Hematopoietic multipotent progenitor cell treated with erythropoietin and hydrocortisone succinate and interleukin-3 and kit ligand, for 17 days (in vitro differentiated cells): ENCODE measurements around the gene PRR36.

ENCODE experiments used
- DNase-seq: peaks from one replicate; pipeline ENCODE4 v3.0.0-alpha.2; 2015; ENCODE audit warnings: low spot score

PRR36 gene

DNA sequence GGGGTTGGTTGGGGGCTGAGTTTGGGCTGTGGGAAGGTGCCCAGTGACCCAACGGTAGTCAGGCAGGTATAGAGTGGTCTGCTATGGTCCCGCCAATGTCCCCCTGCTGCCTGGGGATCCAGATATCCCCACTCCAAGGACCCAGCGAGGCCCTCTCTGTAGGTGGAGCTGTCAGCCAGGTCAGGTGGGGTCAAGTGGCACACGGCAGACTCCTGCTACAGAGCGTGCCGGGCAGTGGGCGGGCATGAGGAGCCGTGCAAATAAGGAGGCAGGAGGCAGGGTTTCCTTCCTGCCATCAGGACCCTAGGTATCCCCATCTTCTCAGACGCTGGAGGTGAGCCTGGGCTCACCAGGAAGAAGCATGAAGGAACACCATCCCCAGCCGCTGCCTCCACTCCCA, 29.2 kb downstream of the PRR36 start:
- DNase-seq: no peak

- no peak for DNase-seq
Measured at GRCh38 chr19:7844405-7844804, 29.8 kb downstream of the PRR36 start.

- DNase-seq: no peak
Measured at GRCh38 chr19:7843521-7843920, 30.7 kb downstream of the PRR36 start.

DNA sequence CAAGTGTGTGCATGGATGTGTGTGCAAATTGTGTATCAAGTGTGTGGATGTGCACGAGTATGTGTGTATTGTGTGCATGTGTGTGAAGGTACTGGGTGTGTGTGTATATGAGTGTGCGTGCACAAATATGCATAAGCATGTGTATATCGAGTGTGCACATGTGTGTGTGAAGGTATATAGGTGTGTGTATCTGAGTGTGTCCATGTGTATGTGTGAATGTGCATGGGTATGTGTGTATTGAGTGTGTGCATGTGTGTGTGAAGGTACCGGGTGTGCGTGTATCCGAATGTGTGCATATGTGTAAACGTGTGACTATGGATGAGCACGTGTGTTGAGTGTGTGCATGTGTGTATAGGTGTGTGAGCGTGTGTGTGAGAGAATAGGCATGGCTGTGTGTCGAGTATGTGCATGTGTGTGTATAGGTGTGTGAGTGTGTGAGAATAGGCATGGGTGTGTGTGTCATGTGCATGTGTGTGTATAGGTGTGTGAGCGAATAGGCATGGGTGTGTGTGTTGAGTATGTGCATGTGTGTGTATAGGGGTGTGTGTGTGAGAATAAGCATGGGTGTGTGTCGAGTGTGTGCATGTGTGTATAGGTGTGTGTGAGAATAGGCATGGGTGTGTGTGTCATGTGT, 31.4 kb downstream of the PRR36 start:
- no peak for DNase-seq

DNA sequence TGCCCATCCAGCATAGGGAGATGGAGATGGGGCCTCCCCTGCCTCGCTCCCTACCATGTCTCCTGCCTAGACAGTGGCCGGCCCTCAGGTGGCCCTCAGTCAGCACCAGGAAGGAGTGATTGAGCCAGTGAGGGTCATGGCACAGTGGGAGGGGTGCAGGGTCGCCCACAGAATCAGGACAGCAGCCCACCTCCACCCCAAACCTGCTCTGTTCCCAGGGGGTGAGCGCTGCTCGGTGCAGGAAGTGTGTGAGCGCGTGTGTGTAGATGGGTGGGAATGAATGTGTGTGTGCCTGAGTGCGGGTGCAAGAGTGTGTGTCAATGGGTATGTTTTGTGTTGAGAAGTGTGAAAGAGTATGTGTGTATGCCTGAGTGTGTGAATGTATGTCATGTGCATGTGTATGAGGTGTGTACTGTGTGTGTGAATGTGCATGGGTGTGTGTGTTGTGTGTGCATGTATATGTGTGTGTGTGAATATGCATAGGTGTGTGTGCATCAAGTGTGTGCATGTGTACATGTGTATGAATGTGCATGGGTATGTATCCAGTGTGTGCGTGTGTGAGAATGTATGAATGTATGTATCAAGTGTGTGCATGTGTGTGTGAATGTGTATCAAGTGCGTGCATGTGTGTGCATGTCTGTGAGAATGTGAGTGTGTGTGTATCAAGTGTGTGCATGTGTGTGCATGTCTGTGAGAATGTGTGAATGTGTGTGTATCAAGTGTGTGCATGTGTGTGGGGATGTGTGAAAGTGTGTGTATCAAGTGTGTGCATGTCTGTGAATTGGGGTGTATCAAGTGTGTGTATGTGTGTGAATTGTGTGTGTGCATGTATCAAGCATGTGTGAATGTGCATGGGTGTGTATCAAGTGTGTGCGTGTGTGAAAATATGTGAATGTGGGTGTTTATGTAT, 32.2 kb downstream of the PRR36 start:
- no peak for DNase-seq

DNA sequence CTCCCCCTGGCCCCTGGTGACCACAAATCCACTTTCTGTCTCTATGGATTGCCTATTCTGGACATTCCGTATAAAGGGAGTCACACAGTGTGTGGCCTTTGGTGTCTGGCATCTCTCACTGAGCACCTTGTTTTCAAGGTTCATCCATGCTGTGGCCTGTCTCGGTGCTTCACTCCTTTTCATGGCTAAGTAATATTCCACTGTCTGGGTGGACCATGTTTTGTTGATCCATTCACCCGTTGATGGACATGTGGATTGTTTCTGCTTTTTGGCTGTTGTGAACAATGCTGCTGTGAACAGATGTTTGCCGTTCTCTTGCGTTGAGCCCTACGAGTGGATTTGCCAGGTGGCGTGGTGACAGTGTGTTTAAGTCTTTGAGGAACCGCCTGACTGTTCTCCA, 33.6 kb downstream of the PRR36 start:
- DNase-seq: no peak

DNA sequence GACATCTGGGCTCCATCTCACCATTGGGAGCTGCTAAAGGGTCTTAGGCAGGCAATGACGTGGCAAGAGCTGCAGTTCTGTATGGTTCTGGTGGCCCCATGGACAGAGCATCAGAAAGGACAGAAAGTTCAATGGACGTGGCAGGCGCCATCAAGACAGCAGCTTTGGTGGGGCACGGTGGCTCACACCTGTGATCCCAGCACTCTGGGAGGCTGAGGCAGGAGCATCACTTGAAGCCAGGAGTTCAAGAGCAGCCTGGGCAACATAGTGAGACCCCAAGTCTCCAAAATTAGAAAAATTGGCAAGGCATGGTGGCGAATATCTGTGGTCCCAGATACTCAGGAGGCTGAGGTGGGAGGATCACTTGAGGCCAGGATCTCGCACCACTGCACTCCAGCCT, 34.7 kb downstream of the PRR36 start:
- DNase-seq: no peak

- DNase-seq: peak; percentile 44
Measured at GRCh38 chr19:7833225-7834099, 40.7 kb downstream of the PRR36 start.

DNA sequence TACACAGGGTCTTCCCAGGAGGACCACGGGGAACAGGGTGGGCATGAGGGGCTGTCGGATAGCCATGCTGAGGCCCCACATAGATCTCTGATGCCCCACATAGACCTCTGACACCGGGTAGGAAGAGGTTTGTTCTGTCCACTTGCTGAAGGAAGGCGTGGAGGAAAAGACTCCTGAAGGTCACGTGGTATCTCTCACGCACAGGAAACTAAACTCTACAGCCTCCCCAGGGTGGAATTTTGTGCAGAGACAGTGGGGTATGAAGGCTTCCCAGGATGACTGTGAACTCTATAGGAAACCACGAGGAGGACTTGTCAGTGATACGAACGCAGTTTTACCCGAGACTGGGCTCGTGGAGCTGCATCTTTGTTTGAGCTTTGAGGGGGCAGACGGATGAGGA, 41.4 kb downstream of the PRR36 start:
- DNase-seq: no peak

DNA sequence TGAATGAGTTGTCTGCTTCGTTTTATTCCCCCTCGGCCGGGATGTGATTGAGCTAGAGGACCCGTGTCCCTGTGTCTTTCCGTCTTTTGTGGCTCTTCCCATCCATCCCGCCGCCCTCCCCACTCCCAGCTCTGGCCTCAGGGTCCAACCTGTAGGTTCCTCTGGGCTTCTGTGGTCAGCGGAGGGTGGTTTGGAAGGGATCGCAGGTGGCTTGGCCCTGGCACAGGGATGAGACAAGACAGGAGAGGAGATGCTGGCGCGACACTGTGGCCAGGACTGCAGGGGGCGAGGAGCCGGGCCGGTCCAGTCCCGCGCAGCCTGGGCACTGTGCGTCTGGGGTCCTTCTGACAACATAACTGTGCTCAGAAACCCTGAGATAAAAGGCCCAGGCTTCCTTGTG, 42.2 kb downstream of the PRR36 start:
- DNase-seq: no peak

GRCh38 chr19:7831452-7831851, 42.7 kb downstream of the PRR36 start:
- no peak for DNase-seq

GRCh38 chr19:7830823-7831222, 43.4 kb downstream of the PRR36 start:
- no peak for DNase-seq

GRCh38 chr19:7830272-7830771, 43.9 kb downstream of the PRR36 start:
- no peak for DNase-seq

DNA sequence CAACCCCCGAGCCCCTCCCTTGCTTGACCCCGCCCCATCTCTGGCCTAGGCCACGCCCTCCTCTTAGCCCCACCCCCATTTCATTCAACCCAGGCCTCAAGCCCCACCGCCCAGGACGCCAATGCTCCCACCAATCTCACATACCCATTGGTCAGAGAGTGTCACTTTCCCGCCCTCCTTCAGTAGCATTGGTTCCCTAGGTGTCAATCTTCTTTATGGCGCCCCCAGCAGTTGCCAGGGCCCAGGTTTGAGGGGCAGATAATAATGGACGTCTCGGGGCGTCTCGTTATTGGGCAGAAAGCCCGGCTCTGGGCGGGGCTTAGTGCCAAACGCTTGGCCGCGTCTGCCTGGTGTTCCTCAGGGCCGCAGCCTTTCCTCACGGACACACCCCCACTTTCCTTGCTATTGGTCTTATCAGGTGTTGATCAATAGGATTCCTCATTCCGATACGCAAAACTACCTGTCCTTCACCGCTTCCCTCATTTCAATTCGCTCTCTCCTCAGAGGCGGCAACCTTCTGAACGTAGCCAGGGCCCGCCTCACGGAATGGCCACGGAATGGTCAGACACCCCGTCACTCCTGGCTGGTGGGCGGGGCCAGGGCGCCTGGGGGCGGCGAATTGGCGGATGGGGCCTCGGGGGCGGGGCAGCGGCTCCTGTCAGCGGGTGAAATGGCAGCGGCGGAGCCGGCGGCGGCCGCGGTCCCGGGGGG, 44.5 kb downstream of the PRR36 start, which contains the start of gene EVI5L:
EVI5L (plus strand) TSS at position 658 of the 711 bp plus-strand sequence. CDS start 16,325 bp downstream, outside the sequence.
- peak; percentile 94 for DNase-seq

- no peak for DNase-seq
Measured at GRCh38 chr19:7829166-7829520, 45.0 kb downstream of the PRR36 start.

DNA sequence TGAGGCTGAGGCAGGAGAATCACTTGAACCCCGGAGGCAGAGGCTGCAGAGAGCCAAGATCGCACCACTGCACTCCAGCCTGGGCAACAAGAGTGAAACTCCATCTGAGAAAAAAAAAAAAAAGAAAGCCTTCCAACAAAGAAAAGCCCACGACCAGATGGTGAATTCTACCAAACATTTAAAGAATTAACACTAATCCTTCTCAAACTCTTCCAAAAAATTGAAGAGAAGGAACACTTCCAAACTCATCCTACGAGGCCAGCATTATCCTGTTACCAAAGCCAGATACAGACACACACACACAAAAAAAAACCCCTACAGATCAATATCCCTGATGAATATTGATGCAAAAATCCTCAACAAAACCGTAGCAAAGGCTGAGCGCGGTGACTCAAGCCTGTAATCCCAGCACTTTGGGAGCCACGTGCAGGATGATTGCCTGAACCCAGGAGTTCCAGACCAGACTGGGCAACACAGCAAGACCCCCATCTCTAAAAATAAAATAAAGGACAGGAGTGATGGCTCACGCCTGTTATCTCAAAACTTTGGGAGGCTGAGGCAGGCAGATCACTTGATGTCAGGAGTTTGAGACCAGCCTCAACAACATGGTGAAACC, 50.4 kb downstream of the PRR36 start:
- DNase-seq: no peak

DNA sequence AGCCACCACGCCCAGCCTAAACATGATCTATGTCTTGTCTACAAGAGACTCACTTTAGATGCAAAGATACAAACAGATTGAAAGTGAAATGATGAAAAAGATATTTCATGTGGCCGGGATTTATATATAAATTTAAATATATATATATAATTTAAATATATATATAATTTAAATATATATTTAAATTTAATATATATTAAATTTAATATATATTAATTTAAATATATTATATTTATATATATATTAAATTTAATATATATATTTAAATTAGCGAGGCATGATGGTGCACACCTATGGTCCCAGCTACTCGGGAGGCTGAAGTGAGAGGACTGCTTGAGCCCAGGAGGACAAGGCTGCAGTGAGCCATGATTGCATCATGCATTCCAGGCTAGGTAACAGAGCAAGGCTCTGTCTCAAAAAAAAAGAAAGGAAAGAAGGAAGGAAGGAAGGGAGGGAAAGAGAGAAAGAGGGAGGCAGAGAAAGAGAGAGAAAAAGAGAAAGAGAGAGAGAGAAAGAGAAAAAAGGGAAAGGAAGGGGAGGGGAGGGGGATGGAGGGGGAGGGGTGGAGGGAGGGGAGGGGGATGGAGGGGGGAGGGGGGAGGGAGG, 51.2 kb downstream of the PRR36 start:
- DNase-seq: no peak

GRCh38 chr19:7820588-7820987, 53.6 kb downstream of the PRR36 start:
- no peak for DNase-seq

DNA sequence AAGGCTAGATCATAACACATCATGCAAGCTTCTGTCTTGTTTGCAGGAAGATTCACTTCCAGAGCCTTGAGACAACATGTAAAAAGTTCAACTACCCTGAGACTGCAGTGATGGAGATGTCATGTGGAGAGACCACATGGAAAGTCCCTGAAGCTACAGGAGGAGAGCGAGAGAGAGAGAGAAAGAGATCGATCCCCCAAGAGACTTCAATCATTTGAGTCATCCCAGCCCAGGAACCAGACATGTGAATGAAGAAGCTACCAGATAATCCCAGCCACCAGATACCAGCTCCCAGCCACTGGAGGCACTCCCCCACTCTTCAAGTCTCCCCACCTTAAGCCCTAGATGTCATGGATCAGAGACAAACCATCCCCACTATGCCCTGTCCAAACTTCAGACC, 54.9 kb downstream of the PRR36 start:
- DNase-seq: no peak

- no peak for DNase-seq
Measured at GRCh38 chr19:7818806-7819205, 55.4 kb downstream of the PRR36 start.
